ENCODE data around the gene TCHP.

The TCHP gene

DNA sequence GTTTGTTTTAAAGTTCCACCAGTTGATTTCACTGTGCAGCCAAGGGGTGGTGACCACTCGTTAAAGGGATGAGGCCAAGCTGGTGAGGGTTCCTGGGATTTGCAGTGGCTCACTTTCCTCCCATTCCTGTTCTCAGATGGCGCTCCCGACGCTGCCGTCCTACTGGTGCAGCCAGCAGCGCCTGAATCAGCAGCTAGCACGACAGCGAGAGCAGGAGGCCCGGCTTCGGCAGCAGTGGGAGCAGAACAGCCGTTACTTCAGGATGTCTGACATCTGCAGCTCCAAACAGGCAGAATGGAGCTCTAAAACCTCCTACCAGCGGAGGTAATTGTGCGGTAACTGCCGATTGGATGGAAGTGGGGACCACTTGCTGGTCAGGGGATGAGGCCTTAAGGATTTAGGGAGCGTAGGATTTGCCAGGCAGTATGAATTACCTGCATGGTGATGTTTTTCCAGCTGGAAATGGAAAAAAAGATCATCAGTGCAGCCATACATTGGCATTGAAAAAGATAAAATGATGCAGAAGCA lies 2.9 kb downstream of the TCHP start:
- H3K9ac ChIP-seq (ENCODE audit: low read depth, low read length), result no peak overlapping the region
- no peak overlapping the region for H3K4me3 ChIP-seq (ENCODE audit: low read depth in 1 of 2, low read length in 2 of 2)
- TF ChIP-seq EZH2 (IDR thresholded peaks at IDR 0.05; ENCODE audit: borderline replicate concordance, low read depth, low read length, severe bottlenecking), result no peak
- TF ChIP-seq, protein P1, sequence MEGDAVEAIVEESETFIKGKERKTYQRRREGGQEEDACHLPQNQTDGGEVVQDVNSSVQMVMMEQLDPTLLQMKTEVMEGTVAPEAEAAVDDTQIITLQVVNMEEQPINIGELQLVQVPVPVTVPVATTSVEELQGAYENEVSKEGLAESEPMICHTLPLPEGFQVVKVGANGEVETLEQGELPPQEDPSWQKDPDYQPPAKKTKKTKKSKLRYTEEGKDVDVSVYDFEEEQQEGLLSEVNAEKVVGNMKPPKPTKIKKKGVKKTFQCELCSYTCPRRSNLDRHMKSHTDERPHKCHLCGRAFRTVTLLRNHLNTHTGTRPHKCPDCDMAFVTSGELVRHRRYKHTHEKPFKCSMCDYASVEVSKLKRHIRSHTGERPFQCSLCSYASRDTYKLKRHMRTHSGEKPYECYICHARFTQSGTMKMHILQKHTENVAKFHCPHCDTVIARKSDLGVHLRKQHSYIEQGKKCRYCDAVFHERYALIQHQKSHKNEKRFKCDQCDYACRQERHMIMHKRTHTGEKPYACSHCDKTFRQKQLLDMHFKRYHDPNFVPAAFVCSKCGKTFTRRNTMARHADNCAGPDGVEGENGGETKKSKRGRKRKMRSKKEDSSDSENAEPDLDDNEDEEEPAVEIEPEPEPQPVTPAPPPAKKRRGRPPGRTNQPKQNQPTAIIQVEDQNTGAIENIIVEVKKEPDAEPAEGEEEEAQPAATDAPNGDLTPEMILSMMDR (IDR thresholded peaks at IDR 0.05; ENCODE audit: borderline replicate concordance, extremely low read depth, low read length, poor library complexity, severe bottlenecking), result no peak
- peaks cover 27% of the 10 kb centered on the region for H3K79me2 ChIP-seq (ENCODE audit: insufficient read depth, low read length)
- ATAC-seq (ENCODE audit: insufficient read depth, low read depth), result no peak
- H3K36me3 ChIP-seq (ENCODE audit: insufficient read depth, low read length), result peaks cover 54% of the 10 kb centered on the region
- H3K27me3 ChIP-seq (ENCODE audit: insufficient read depth, low read length, poor library complexity), result no peaks in the 10 kb centered on the region
- peaks cover 23% of the 10 kb centered on the region for H3K4me1 ChIP-seq (ENCODE audit: insufficient read depth, low read length)
- no peak overlapping the region for H3K27ac ChIP-seq (ENCODE audit: low read length)
- no peaks in the 10 kb centered on the region for H3K9me3 ChIP-seq (ENCODE audit: insufficient read depth, low read length, severe bottlenecking)
- no peak overlapping the region for H3K4me2 ChIP-seq (ENCODE audit: insufficient read depth, low read length)
- DNase-seq, result no peak
- no peaks in the 10 kb centered on the region for H4K20me1 ChIP-seq (ENCODE audit: insufficient read depth, low read length)
- no peak overlapping the region for H2AFZ ChIP-seq (ENCODE audit: low read depth, low read length)

DNA sequence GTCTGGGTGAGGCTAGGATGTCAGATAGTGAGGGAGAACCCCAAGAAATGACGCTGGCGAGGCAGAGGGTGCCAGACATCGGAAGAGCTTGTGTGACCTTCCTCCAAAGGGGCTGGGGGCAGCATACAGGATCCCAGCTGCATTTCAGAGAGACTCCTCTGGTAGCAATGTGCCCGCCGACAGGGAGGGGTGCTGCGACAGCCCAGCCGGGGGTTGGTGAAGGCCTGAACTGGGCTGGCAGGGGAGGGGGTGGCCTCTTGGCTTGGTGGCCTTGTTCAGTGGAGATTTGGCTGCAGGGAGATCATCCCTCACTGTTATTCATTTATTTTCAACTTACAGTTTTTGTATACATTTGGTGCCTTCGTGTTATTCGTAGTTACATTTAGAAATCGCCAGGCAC lies 5.2 kb downstream of the TCHP start:
- no peaks in the 10 kb centered on the region for H3K9me3 ChIP-seq (ENCODE audit: insufficient read depth, low read length, severe bottlenecking)
- H2AFZ ChIP-seq (ENCODE audit: low read depth, low read length), result no peak overlapping the region
- H4K20me1 ChIP-seq (ENCODE audit: insufficient read depth, low read length), result no peaks in the 10 kb centered on the region
- no peak overlapping the region for H3K27ac ChIP-seq (ENCODE audit: low read length)
- H3K4me2 ChIP-seq (ENCODE audit: insufficient read depth, low read length), result no peak overlapping the region
- peaks cover 15% of the 10 kb centered on the region for H3K4me1 ChIP-seq (ENCODE audit: insufficient read depth, low read length)
- TF ChIP-seq EZH2 (IDR thresholded peaks at IDR 0.05; ENCODE audit: borderline replicate concordance, low read depth, low read length, severe bottlenecking), result no peak
- TF ChIP-seq, protein P1 (IDR thresholded peaks at IDR 0.05; ENCODE audit: borderline replicate concordance, extremely low read depth, low read length, poor library complexity, severe bottlenecking), result no peak
- H3K27me3 ChIP-seq (ENCODE audit: insufficient read depth, low read length, poor library complexity), result no peaks in the 10 kb centered on the region
- peaks cover 26% of the 10 kb centered on the region for H3K79me2 ChIP-seq (ENCODE audit: insufficient read depth, low read length)
- ATAC-seq (ENCODE audit: insufficient read depth, low read depth) (no peak), DNase-seq (no peak)
- peaks cover 74% of the 10 kb centered on the region for H3K36me3 ChIP-seq (ENCODE audit: insufficient read depth, low read length)
- H3K4me3 ChIP-seq (ENCODE audit: low read depth in 1 of 2, low read length in 2 of 2), result no peak overlapping the region
- no peak overlapping the region for H3K9ac ChIP-seq (ENCODE audit: low read depth, low read length)

DNA sequence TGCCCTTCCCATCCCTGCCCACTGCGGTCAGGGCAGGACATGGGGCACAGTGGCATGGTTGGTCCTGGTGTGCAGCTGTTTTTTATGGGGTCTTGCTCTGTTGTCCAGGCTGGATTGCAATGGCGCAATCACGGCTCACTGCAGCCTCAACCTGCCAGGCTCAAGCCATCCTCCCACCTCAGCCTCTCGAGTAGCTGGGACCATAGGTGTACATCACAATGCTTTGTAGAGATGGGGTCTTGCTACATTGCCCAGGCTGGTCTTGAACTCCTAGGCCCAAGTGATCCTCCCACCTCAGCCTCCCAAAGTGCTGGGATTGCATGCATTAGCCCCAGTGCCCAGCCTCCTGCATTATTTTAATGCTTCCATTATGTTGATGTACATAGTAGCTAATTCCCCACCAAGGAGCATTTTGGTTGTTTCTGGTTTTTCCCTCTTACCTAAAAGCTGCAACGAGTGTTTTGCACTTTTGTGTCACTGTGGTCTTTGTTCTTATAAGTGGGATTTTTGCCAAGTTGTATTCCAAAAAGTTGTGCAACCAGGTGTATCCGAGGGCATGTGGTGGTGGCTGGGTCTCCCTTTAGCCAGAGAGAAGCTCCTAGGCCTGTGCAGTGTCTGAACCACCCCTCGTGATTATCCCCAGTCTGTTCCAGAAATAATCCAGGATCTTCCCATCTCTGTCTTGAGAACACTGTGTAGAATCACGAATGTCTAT lies 10.3 kb downstream of the TCHP start:
- H3K4me1 ChIP-seq (ENCODE audit: insufficient read depth, low read length), result no peaks in the 10 kb centered on the region
- no peaks in the 10 kb centered on the region; the same call in 1 of the 2 replicates for H4K20me1 ChIP-seq (ENCODE audit: insufficient read depth, low read length)
- H3K9ac ChIP-seq (ENCODE audit: low read depth, low read length), result no peak overlapping the region
- peaks cover 93% of the 10 kb centered on the region for H3K36me3 ChIP-seq (ENCODE audit: insufficient read depth, low read length)
- no peaks in the 10 kb centered on the region for H3K9me3 ChIP-seq (ENCODE audit: insufficient read depth, low read length, severe bottlenecking)
- no peak overlapping the region for H3K4me2 ChIP-seq (ENCODE audit: insufficient read depth, low read length)
- no peak overlapping the region for H3K27ac ChIP-seq (ENCODE audit: low read length)
- TF ChIP-seq EZH2 (IDR thresholded peaks at IDR 0.05; ENCODE audit: borderline replicate concordance, low read depth, low read length, severe bottlenecking), result no peak
- TF ChIP-seq, protein P1 (IDR thresholded peaks at IDR 0.05; ENCODE audit: borderline replicate concordance, extremely low read depth, low read length, poor library complexity, severe bottlenecking), result no peak
- DNase-seq (no peak), ATAC-seq (ENCODE audit: insufficient read depth, low read depth) (no peak)
- no peaks in the 10 kb centered on the region for H3K27me3 ChIP-seq (ENCODE audit: insufficient read depth, low read length, poor library complexity)
- H3K79me2 ChIP-seq (ENCODE audit: insufficient read depth, low read length), result no peaks in the 10 kb centered on the region
- H2AFZ ChIP-seq (ENCODE audit: low read depth, low read length), result no peak overlapping the region
- H3K4me3 ChIP-seq (ENCODE audit: low read depth in 1 of 2, low read length in 2 of 2), result no peak overlapping the region
